Measurements from ENCODE around the gene RAB11FIP4.

RAB11FIP4 gene

DNA sequence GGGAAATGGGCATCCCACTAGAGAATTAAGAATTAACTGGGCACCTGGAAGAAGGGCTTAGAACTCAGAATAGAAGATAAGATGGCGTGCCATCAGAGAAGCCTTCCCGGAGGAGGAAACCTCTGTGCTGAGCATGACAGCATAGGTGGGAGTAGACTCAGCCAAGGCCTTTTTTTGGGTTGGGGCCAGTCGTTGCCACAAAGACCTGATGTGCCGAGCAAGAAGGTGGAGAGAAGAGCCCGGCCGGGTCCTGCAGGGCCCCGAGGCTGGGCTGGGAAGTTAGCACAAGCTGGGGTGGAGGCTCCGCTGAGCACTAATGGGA lies 1.1 kb upstream of the RAB11FIP4 start:
- H3K9me3 ChIP-seq (ENCODE audit: low read length) = no peaks in the 10 kb centered on the region
- no peak overlapping the region for H3K4me3 ChIP-seq (ENCODE audit: low read length)
- no peaks in the 10 kb centered on the region for H3K36me3 ChIP-seq (ENCODE audit: insufficient read depth, low read length)
- H3K27me3 ChIP-seq (ENCODE audit: insufficient read depth, low read length) = peaks cover 15% of the 10 kb centered on the region
- no peak overlapping the region for H2AFZ ChIP-seq (ENCODE audit: low read depth, low read length)
- H3K4me1 ChIP-seq (ENCODE audit: insufficient read depth, low read length) = peaks cover 4% of the 10 kb centered on the region

DNA sequence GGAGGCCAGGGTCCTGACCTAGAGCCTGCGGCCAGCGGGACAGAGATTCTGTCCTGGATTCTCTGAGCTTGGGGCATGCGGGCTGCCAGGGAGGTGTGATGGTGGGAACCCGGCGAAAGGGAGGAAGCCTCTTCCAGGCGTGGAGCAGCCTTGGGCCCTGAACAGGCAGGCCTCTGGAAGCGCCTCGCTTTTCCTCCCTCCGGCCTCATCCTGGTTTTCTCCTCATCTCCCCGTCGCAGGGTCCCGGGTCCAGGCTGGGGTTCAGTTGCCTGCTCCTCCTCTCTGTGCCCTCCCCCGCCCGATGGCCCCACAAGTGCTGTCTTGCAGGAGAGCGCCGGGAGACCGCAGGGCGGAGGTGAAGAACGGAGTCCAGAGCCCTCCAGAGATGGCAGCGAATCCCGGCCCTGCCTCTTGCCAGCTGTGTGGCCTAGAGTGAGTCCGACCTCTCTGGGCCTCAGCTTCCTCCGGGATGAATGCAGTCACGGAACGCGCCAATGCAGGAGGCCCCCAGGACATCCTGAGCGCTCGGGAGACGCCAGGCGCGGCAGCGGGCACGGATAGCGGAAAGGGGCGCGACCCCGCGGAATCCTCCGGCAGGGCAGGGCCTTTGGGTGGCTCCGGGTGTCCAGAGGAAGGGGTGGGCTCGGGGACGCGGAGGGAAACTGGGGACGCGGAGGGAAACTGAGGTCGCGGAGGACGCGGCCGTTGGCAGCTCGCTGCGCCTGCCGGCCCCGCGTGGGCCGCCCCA lies 553 bp upstream of the RAB11FIP4 start:
- peaks cover 4% of the 10 kb centered on the region for H3K4me1 ChIP-seq (ENCODE audit: insufficient read depth, low read length)
- H3K4me3 ChIP-seq (ENCODE audit: low read length) = peak overlapping the region; percentile 3
- no peak overlapping the region for H2AFZ ChIP-seq (ENCODE audit: low read depth, low read length)
- H3K9me3 ChIP-seq (ENCODE audit: low read length) = no peaks in the 10 kb centered on the region
- H3K27me3 ChIP-seq (ENCODE audit: insufficient read depth, low read length) = peaks cover 15% of the 10 kb centered on the region
- no peaks in the 10 kb centered on the region for H3K36me3 ChIP-seq (ENCODE audit: insufficient read depth, low read length)

DNA sequence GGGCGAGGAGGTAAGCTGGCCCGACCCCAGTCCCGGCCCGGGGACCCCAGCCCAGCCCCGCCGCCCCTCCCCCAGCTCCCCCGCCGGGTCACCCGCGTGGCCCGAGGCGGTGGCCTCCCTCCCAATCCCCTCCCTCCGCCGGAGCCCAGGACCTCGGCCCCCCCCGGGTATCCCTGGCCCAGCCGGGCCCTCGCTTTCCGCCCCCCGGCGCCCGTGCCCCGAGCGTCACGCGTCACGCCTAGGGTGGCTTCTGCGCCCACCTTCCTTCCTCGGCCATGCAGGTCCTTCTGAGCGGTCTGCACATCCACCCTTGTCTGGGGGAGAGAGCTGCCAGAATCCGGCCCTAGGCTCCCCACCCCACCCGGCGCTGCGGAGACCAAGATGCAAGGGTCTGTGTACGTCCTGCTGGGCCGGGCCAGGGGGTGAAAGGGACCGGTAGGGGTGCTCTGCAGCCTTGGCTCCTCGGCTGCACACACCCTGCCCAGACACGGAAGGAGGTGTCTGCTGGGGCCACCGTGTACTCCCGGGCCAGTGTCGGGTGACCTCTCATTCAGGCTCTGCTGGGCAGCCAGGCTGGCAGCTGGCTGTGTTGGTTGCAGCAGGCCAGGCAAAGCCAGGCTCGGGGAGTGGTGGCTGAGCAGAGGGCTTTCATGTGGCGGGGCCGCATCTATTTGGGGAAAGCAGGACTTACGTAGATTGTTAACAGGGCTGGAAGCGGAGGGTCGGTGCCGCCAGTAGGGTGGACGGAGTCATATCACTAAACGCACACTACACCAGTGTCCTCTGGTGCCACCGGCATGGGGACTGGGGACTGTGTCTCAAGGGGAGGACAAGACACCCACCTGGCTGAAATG lies 754 bp downstream of the RAB11FIP4 start:
- no peaks in the 10 kb centered on the region for H3K9me3 ChIP-seq (ENCODE audit: low read length)
- H3K4me1 ChIP-seq (ENCODE audit: insufficient read depth, low read length) = peaks cover 4% of the 10 kb centered on the region
- H2AFZ ChIP-seq (ENCODE audit: low read depth, low read length) = no peak overlapping the region
- H3K4me3 ChIP-seq (ENCODE audit: low read length) = peak overlapping the region; percentile 45
- no peaks in the 10 kb centered on the region for H3K36me3 ChIP-seq (ENCODE audit: insufficient read depth, low read length)
- H3K27me3 ChIP-seq (ENCODE audit: insufficient read depth, low read length) = peaks cover 15% of the 10 kb centered on the region

DNA sequence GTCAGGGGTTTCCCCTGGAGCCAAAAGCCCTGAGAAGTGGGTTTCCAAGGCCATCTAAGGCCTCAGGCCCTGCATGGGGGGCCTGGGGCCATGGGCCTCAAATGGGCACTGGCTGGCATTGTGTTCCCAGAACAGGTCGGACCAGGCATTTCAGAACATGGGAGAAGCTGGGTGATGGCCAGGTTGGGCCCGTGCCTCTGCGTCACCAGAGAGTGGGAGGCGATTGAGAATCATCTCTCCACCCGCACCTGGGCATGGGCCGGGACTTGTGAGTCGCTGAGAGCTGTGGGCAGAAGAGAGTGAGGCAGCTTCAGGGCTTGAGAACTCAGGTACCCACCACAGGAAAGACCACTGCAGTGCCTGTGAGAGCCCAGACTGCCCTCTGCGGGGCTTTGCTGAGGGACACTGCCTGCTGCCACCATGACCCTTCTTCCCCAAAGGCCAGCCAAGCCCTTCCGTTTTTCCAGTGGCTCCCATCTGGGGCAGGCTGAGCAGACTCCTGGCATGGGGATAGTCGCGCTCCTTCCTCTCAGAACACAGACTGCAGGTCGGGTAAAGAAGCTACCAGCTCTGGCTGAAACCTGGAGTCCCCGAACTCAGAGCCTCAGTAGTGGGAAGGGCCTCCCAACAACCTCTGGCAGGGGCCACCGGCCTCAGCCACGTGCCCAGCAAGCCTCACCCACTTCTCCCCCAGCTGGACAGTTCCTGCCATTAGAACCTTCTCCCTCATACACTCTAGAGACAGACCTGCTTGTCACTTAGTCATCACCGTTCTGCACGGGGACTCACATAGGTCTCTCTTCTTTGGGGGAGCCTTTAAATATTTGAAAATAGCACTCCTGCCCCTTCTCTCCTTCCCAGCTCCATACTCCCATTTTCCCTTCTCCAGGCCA lies 1.6 kb downstream of the RAB11FIP4 start:
- H3K4me3 ChIP-seq (ENCODE audit: low read length) = no peak overlapping the region

DNA sequence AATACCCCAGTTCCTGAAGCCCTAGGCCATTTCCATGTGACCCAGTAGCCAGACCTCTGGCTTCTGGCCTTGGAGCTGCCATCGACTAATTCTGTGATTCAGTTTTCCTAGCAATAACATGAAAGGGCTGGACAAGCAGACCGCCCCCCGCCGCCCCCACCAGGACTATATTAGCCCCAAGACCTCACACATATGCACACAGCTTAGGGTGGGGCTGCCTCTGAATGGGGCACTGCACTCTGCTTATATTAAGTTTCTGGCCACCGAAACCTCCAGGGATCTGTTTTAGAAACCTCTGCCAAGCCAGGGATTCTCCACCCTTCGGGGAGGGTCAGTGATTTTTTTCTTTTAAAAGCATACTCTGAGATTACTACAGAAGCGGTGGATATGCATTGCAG lies 2.3 kb downstream of the RAB11FIP4 start:
- no peaks in the 10 kb centered on the region for H3K36me3 ChIP-seq (ENCODE audit: insufficient read depth, low read length)

More for the DNA sequence above, 1.6 kb downstream of the RAB11FIP4 start:
- H2AFZ ChIP-seq (ENCODE audit: low read depth, low read length) = no peak overlapping the region
- peaks cover 15% of the 10 kb centered on the region for H3K27me3 ChIP-seq (ENCODE audit: insufficient read depth, low read length)
- no peaks in the 10 kb centered on the region for H3K9me3 ChIP-seq (ENCODE audit: low read length)
- H3K36me3 ChIP-seq (ENCODE audit: insufficient read depth, low read length) = no peaks in the 10 kb centered on the region
- peaks cover 4% of the 10 kb centered on the region for H3K4me1 ChIP-seq (ENCODE audit: insufficient read depth, low read length)

DNA sequence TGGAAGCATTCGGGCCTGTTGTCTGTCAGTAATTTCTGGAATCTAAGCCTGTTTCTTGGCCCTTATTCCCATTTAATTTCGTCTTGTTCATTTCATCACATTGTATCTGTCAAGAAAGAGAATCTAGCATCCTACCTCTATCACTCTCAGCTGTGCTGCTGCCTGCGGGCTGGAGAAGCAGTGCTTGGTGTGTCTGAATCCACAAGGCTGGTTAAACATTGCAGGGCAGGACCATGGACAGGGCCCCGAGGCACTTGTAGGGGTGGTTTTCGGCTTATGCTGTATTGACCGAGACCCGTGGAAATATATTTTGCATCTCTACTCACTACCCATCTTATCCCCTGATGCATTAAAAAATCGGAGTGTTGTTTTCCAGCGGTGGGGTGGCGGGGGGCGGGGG lies 3.1 kb downstream of the RAB11FIP4 start:
- H2AFZ ChIP-seq (ENCODE audit: low read depth, low read length) = no peak overlapping the region
- no peaks in the 10 kb centered on the region for H3K9me3 ChIP-seq (ENCODE audit: low read length)
- peaks cover 4% of the 10 kb centered on the region for H3K4me1 ChIP-seq (ENCODE audit: insufficient read depth, low read length)
- H3K27me3 ChIP-seq (ENCODE audit: insufficient read depth, low read length) = peaks cover 15% of the 10 kb centered on the region
- no peak overlapping the region for H3K4me3 ChIP-seq (ENCODE audit: low read length)
- H3K36me3 ChIP-seq (ENCODE audit: insufficient read depth, low read length) = no peaks in the 10 kb centered on the region

More for the DNA sequence above, 2.3 kb downstream of the RAB11FIP4 start:
- no peak overlapping the region for H3K4me3 ChIP-seq (ENCODE audit: low read length)
- H3K9me3 ChIP-seq (ENCODE audit: low read length) = no peaks in the 10 kb centered on the region
- peaks cover 15% of the 10 kb centered on the region for H3K27me3 ChIP-seq (ENCODE audit: insufficient read depth, low read length)
- no peak overlapping the region for H2AFZ ChIP-seq (ENCODE audit: low read depth, low read length)
- peaks cover 4% of the 10 kb centered on the region for H3K4me1 ChIP-seq (ENCODE audit: insufficient read depth, low read length)

DNA sequence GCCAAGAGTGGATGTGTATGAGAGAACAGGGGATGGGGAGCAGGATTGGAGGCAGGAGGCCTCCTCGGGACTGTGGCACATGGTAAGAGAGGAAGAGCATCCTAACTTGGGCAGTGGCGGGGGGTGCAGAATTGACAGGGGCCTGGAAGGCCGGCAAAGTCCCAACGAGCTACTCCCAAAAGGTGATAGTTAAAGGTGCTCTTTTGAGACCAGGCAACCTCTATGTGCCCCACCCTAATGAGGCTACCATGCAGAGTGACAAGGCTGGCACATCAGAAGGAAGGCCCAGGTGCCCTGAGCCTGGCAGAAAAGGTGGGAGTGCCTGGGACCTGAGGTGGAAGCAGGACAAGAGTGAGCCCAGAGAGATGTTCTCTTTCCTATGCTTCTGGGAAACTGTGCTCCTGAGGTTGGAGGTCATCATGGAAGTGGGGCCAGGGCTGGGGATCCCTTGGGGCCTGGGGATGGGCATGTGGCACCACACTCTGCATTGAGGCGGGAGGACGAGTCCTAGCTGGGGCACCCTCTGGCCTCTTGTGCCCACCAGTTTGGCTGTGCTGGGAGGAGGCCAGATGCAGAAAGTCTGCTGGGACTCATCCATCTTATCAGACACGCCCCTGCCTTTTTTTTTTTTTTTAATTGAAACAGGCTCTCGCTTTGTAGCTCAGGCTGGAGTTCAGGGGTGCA lies 5.9 kb downstream of the RAB11FIP4 start:
- H3K4me1 ChIP-seq (ENCODE audit: insufficient read depth, low read length) = peaks cover 4% of the 10 kb centered on the region
- no peaks in the 10 kb centered on the region for H3K36me3 ChIP-seq (ENCODE audit: insufficient read depth, low read length)
- no peak overlapping the region for H2AFZ ChIP-seq (ENCODE audit: low read depth, low read length)
- H3K9me3 ChIP-seq (ENCODE audit: low read length) = no peaks in the 10 kb centered on the region
- no peak overlapping the region for H3K4me3 ChIP-seq (ENCODE audit: low read length)
- peaks cover 10% of the 10 kb centered on the region for H3K27me3 ChIP-seq (ENCODE audit: insufficient read depth, low read length)

DNA sequence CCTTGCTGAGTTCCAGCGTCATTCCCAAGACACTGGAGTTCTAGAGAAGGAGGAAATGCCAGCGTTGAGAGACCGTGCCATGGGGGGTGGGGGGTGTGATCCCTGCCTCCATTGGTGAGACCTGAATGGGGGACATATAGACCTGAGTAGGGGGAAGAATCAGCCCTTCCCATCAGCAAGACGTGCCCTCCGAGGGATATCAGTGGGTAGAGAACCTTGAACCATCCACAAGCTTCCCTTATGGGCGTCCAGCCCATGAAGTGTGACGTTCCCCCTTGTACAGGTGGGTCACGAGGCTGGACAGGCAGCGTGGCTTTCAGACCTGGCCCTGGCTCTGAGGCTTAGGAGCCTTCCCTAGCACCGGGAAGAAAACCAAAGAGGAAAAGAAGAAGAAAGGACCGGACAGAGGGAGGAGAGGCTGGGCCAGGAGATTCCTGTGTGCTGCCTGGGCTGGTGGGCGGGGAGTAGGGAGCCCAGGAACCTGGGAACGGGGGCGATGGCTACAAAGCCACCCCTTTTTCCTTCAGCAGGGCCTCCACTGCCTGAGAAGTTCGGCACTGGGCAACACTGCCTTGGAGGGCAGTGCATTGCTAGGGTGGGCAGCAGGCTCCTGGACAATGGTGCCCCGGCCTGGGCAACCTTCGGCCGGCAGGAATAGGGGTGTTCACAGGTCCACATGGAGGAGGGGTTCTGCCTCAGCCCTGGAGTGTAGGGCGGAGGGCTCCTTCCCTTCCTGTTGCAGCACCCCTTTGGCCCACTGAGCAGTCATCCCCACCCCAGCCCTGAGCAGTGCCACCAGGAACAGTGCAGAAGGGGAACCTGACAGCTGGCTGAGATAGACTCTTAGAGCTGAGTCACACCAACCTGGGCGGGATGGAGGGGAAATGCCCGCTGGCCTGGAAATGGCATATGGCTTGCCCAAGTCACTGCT lies 7.2 kb downstream of the RAB11FIP4 start:
- H3K9me3 ChIP-seq (ENCODE audit: low read length) = no peaks in the 10 kb centered on the region

DNA sequence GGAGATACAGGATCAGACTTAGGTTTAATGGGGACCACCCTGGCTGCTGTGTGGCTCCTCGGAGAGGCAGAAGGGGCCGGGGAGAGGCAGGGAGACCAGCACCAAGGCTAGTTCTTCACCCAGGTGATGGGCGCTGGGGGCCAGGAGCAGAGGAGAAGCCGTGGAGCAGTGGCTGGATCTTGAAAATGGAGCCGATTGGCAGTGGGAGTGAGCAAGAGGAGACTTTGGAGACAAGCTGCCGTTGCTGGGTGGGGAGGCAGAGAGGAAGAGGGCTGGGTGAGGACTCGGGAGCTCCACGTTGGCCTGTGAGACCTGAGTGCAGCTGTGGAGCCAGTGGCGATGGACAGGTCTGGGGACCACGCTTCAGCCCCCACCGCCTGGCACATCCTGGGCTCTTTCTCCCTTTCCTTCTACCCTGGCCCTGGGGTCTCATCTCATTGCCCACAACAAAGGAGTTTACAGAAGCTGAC lies 9.0 kb downstream of the RAB11FIP4 start:
- no peak overlapping the region for H2AFZ ChIP-seq (ENCODE audit: low read depth, low read length)
- H3K4me1 ChIP-seq (ENCODE audit: insufficient read depth, low read length) = peaks cover 4% of the 10 kb centered on the region
- no peak overlapping the region for H3K4me3 ChIP-seq (ENCODE audit: low read length)

More for the DNA sequence above, 7.2 kb downstream of the RAB11FIP4 start:
- Histone ChIP-seq H2AFZ (ENCODE audit: low read depth, low read length) (no peak overlapping the region), H3K4me3 (ENCODE audit: low read length) (no peak overlapping the region), H3K27me3 (ENCODE audit: insufficient read depth, low read length) (peaks cover 2% of the 10 kb centered on the region), H3K36me3 (ENCODE audit: insufficient read depth, low read length) (no peaks in the 10 kb centered on the region), H3K4me1 (ENCODE audit: insufficient read depth, low read length) (peaks cover 4% of the 10 kb centered on the region)

DNA sequence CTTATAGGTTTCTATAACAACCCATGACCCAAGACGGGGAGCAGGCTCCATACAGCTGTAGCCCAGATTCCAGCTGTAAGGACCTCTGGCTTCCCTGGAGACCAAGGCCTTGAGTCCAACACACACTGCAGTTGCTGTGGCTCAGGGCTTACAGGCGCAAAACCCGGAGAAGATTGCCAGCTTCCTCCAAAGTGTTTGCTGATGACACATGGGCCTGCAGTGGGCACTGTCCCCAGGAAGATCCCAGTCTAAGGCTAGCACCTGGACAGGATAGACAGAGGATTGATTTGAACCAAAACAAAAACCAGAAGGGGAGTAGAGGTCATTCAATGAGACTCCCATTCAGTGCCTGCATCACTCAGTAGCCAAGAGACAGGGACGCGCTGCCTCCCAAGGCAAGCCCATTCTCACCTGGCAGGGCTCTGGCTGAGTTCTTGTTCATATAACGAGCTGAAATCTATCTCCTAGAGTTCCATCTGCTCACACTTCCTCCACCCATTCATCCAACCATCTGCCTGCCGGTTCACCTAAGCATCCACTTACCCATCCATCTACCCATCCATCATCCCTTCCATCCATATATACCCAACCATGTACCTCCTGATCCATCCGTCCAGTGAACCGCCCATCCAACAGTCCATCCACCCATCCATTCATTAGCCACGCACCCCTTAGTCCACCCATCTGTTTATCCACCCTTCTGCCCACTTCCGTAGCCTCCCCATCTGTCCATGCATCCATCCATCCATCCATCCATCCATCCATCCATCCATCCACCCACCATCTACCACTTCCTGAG lies 10.2 kb downstream of the RAB11FIP4 start:
- H3K4me1 ChIP-seq (ENCODE audit: insufficient read depth, low read length) = peaks cover 4% of the 10 kb centered on the region
- no peaks in the 10 kb centered on the region for H3K9me3 ChIP-seq (ENCODE audit: low read length)
- no peak overlapping the region for H2AFZ ChIP-seq (ENCODE audit: low read depth, low read length)
- no peaks in the 10 kb centered on the region for H3K27me3 ChIP-seq (ENCODE audit: insufficient read depth, low read length)
- no peak overlapping the region for H3K4me3 ChIP-seq (ENCODE audit: low read length)
- no peaks in the 10 kb centered on the region for H3K36me3 ChIP-seq (ENCODE audit: insufficient read depth, low read length)

More for the DNA sequence above, 9.0 kb downstream of the RAB11FIP4 start:
- no peaks in the 10 kb centered on the region for H3K27me3 ChIP-seq (ENCODE audit: insufficient read depth, low read length)
- H3K9me3 ChIP-seq (ENCODE audit: low read length) = no peaks in the 10 kb centered on the region
- H3K36me3 ChIP-seq (ENCODE audit: insufficient read depth, low read length) = no peaks in the 10 kb centered on the region

All from neuron (in vitro differentiated cells).